Endothelial cell of umbilical vein (primary cell): ENCODE results near the gene ADAMTSL3. TPM values are rescaled to one million over a fixed set of nuclear protein-coding genes. Genes with fewer than 3 reads are reported as not detected.

Experiments used
- BruUV-seq: library from RNA; stranded (reverse); fragments of 400-500 nt; replicated peaks from 2 replicates; lab custom pipeline; 2021; lab: Mats Ljungman, UMichigan
- CTCF ChIA-PET: fragments of 300-600, 350-600 bp; sonication (Branson Sonifier 250); formaldehyde crosslinking; loops from one replicate; lab custom pipeline; 2021; ENCODE audit warnings: antibody characterized with exemption, inconsistent platforms; lab: Charles Lee
- POLR2A ChIA-PET: fragments of 300-600, 350-600 bp; sonication (Branson Sonifier 250); formaldehyde crosslinking; loops from one replicate; lab custom pipeline; 2021; ENCODE audit warnings: antibody characterized with exemption, inconsistent platforms; lab: Charles Lee
- DNase-seq: peaks from one replicate; pipeline ENCODE4 v3.0.0-alpha.2; 2011; ENCODE audit warnings: low read depth, low spot score
- FAIRE-seq: peaks from 2 replicates; lab custom pipeline; 2011; peaks lifted over from hg19 to GRCh38; lab: Jason Lieb, UNC
- H2AFZ ChIP-seq: 2 replicates; pipeline ENCODE4 v1.6.0; 2012; ENCODE audit warnings: low read depth, low read length, control low read depth, inconsistent platforms
- H3K27ac ChIP-seq: 2 replicates; pipeline ENCODE4 v1.5.1; 2011; ENCODE audit warnings: low read depth, mild to moderate bottlenecking, control low read depth, low read length, moderate library complexity; ENCODE audit not compliant: insufficient read depth
- H3K27me3 ChIP-seq, 2 experiments: 2 replicates each; pipeline versions ENCODE4 v1.6.0 to v1.6.1; 2011; ENCODE audit warnings: low read length in 2 of 2, mixed read lengths in 1 of 2; ENCODE audit not compliant: control insufficient read depth in 2 of 2, insufficient read depth in 2 of 2
- H3K36me3 ChIP-seq, 2 experiments: 2 replicates in 1 of 2; 3 replicates in 1 of 2; pipeline ENCODE4 v1.5.1; 2011; ENCODE audit warnings: low read length in 2 of 2, mild to moderate bottlenecking in 1 of 2, moderate library complexity in 1 of 2; ENCODE audit not compliant: control insufficient read depth in 2 of 2, insufficient read depth in 2 of 2; ENCODE audit errors: extremely low read depth in 1 of 2
- H3K4me1 ChIP-seq: 3 replicates; pipeline ENCODE4 v1.5.1; 2011; ENCODE audit warnings: mild to moderate bottlenecking, low read length; ENCODE audit not compliant: control insufficient read depth, insufficient read depth; ENCODE audit errors: extremely low read depth
- H3K4me2 ChIP-seq: 2 replicates; pipeline ENCODE4 v1.6.1; 2011; ENCODE audit warnings: low read length, control low read depth, mixed read lengths; ENCODE audit not compliant: insufficient read depth
- H3K4me3 ChIP-seq, 3 experiments: fragments of 200-600 bp in 1 of 3; sonication (generic), shearing (Covaris generic) in 1 of 3; replicated peaks in 1 of 3; 2 replicates each; pipeline ENCODE4 v1.5.1; 2011 to 2016; ENCODE audit warnings: control low read depth in 3 of 3, low read length in 3 of 3, mild to moderate bottlenecking in 2 of 3, inconsistent platforms in 1 of 3, low read depth in 1 of 3, moderate library complexity in 1 of 3; ENCODE audit not compliant: insufficient read depth in 1 of 3
- H3K79me2 ChIP-seq: 2 replicates; pipeline ENCODE4 v1.6.0; 2012; ENCODE audit warnings: low read length, inconsistent platforms; ENCODE audit not compliant: control insufficient read depth, insufficient read depth
- H3K9ac ChIP-seq: replicated peaks from 2 replicates; pipeline ENCODE3; 2011; ENCODE audit warnings: low read length, control low read depth; ENCODE audit not compliant: insufficient read depth; ENCODE audit errors: extremely low read depth
- H3K9me1 ChIP-seq: replicated peaks from 3 replicates; pipeline ENCODE4 v1.6.0; 2011; ENCODE audit warnings: mild to moderate bottlenecking, low read length; ENCODE audit not compliant: control insufficient read depth, insufficient read depth; ENCODE audit errors: extremely low read depth
- H3K9me3 ChIP-seq: replicated peaks from 2 replicates; pipeline ENCODE4 v1.5.1; 2012; ENCODE audit warnings: low read length, inconsistent platforms; ENCODE audit not compliant: control insufficient read depth, insufficient read depth
- H4K20me1 ChIP-seq: replicated peaks from 2 replicates; pipeline ENCODE3; 2011; ENCODE audit warnings: mild to moderate bottlenecking, low read length; ENCODE audit not compliant: control insufficient read depth, insufficient read depth; ENCODE audit errors: extremely low read depth
- EZH2 ChIP-seq: IDR thresholded peaks from 2 replicates; pipeline ENCODE4 v1.6.1; 2012; ENCODE audit warnings: borderline replicate concordance, low read depth, mild to moderate bottlenecking, moderate library complexity, low read length, inconsistent platforms; ENCODE audit not compliant: severe bottlenecking
- FOS ChIP-seq: IDR thresholded peaks from 2 replicates; pipeline ENCODE4 v1.6.1; 2011; ENCODE audit warnings: mild to moderate bottlenecking, low read length, moderate library complexity, borderline replicate concordance; ENCODE audit not compliant: insufficient read depth
- GATA2 ChIP-seq: IDR thresholded peaks from 2 replicates; pipeline ENCODE4 v1.7.0; 2011; ENCODE audit warnings: low read depth, mild to moderate bottlenecking, moderate library complexity, mixed read lengths, low read length; ENCODE audit not compliant: insufficient read length, insufficient read depth
- JUN ChIP-seq: IDR thresholded peaks from 2 replicates; pipeline ENCODE4 v1.6.1; 2011; ENCODE audit warnings: borderline replicate concordance, low read depth; ENCODE audit not compliant: insufficient read length, insufficient read depth
- MYC ChIP-seq: IDR thresholded peaks from one replicate; pipeline ENCODE4 v1.6.1; 2011; ENCODE audit warnings: mild to moderate bottlenecking, low read depth, low read length
- POLR2A ChIP-seq: IDR thresholded peaks from 2 replicates; pipeline ENCODE4 v1.6.1; 2012; ENCODE audit warnings: low read depth, mild to moderate bottlenecking, control low read depth, low read length
- POLR2AphosphoS5 ChIP-seq: IDR thresholded peaks from 2 replicates; pipeline ENCODE4 v1.6.1; 2012; ENCODE audit warnings: low read depth, mild to moderate bottlenecking, control low read depth, low read length, moderate library complexity; ENCODE audit not compliant: insufficient read depth
- dilution Hi-C: fragments of 300-500 bp; cut with MboI; formaldehyde crosslinking; loops from one replicate; pipeline ENCODE4 v1.15.0; 2019; ENCODE audit warnings: low sequenced_read_pairs; ENCODE audit not compliant: extremely low pct_ligation_motif_present
- intact Hi-C: fragments of 100-400 bp; cut with micrococcal nuclease; formaldehyde crosslinking; loops from one replicate; pipeline ENCODE4 v1.10.0; 2022
- polyA plus RNA-seq, 4 experiments: library from polyadenylated mRNA; depleted of rRNA in 3 of 4; stranded (reverse) in 3 of 4; unstranded in 1 of 4; fragments of >200 nt; gene quantifications; 2 replicates each; pipeline versions ENCODE4 v1.2.1 to v1.2.3, GENCODE V29; 2011 to 2012; ENCODE audit warnings: missing spikeins in 1 of 4
- total RNA-seq: library from RNA; stranded (reverse); gene quantifications from 2 replicates; pipeline ENCODE4 v1.2.3, GENCODE V29; 2021
- TF ChIP-seq, protein P1 (sequence below): IDR thresholded peaks from 2 replicates; pipeline ENCODE4 v1.6.1; 2011; ENCODE audit not compliant: insufficient read depth, insufficient read length
- TF ChIP-seq, protein P2 (sequence below), 2 donors: IDR thresholded peaks; 1 replicate in 1 of 2; 2 replicates in 1 of 2; pipeline ENCODE4 v1.5.1; 2011; ENCODE audit warnings: low read length in 2 of 2, mild to moderate bottlenecking in 2 of 2, moderate library complexity in 2 of 2, control low read depth in 1 of 2, inconsistent platforms in 1 of 2, low read depth in 1 of 2; ENCODE audit not compliant: insufficient read depth in 1 of 2; ENCODE audit errors: extremely low read depth in 1 of 2

The ADAMTSL3 gene
- total and polyA plus RNA-seq, 2 donors (not counting 3 experiments of a cell fraction or from before 2014, with no cell fraction given), result not detected

DNA sequence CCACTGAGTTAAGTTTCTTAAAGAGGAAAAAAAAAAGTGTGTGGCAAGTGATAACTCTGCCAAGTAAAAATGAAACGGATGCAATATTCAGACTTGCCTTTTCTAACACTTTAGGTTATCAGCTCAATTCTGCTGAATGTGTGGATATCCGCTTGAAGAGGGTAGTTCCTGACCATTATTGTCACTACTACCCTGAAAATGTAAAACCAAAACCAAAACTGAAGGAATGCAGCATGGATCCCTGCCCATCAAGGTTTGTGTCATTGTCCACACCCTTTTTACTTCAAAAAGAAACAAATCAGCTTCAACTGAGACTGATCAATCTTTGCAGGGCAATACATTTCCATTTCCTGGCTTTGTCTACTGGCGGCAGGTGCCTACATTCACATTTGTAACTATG, 236.1 kb downstream of the ADAMTSL3 start:
- Histone ChIP-seq H2AFZ (no peak overlapping the region), H3K4me3 (no peak overlapping the region), H4K20me1 (no peaks in the 10 kb centered on the region), H3K27ac (no peak overlapping the region), H3K9me3 (no peaks in the 10 kb centered on the region), H3K4me2 (no peak overlapping the region), H3K9ac (no peak overlapping the region), H3K36me3 (no peaks in the 10 kb centered on the region), H3K9me1 (no peaks in the 10 kb centered on the region), H3K27me3 (no peaks in the 10 kb centered on the region), H3K4me1 (no peaks in the 10 kb centered on the region), H3K79me2 (no peaks in the 10 kb centered on the region)
- dilution Hi-C loops, result no loop called here
- intact Hi-C loops, result no loop called here
- no peak for TF ChIP-seq GATA2
- no peak for TF ChIP-seq MYC
- TF ChIP-seq FOS, result no peak
- TF ChIP-seq EZH2, result no peak
- no peak for TF ChIP-seq POLR2A
- TF ChIP-seq JUN, result no peak
- TF ChIP-seq POLR2AphosphoS5, result no peak
- TF ChIP-seq, protein P1, sequence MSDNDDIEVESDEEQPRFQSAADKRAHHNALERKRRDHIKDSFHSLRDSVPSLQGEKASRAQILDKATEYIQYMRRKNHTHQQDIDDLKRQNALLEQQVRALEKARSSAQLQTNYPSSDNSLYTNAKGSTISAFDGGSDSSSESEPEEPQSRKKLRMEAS, result no peak
- TF ChIP-seq, protein P2, sequence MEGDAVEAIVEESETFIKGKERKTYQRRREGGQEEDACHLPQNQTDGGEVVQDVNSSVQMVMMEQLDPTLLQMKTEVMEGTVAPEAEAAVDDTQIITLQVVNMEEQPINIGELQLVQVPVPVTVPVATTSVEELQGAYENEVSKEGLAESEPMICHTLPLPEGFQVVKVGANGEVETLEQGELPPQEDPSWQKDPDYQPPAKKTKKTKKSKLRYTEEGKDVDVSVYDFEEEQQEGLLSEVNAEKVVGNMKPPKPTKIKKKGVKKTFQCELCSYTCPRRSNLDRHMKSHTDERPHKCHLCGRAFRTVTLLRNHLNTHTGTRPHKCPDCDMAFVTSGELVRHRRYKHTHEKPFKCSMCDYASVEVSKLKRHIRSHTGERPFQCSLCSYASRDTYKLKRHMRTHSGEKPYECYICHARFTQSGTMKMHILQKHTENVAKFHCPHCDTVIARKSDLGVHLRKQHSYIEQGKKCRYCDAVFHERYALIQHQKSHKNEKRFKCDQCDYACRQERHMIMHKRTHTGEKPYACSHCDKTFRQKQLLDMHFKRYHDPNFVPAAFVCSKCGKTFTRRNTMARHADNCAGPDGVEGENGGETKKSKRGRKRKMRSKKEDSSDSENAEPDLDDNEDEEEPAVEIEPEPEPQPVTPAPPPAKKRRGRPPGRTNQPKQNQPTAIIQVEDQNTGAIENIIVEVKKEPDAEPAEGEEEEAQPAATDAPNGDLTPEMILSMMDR (IDR thresholded peaks at IDR 0.05; ENCODE audit: extremely low read depth in 1 of 2, insufficient read depth in 1 of 2, low read depth in 1 of 2, low read length in 2 of 2), result no peak
- no peak for DNase-seq
- POLR2A ChIA-PET, result no interaction called here
- CTCF ChIA-PET, result no interaction called here
- BruUV-seq, result no TSS peak
- no peak for FAIRE-seq
